ENCODE measurements around the gene DDI1.

The DDI1 gene

GRCh38 chr11:104049116-104049515 lies 12.7 kb downstream of the DDI1 start:
- no peak overlapping the region for H3K4me3 ChIP-seq (replicated peaks; ENCODE audit: low read depth, low read length)
- no peak for DNase-seq (ENCODE audit: low read depth)
- TF ChIP-seq, protein P1, sequence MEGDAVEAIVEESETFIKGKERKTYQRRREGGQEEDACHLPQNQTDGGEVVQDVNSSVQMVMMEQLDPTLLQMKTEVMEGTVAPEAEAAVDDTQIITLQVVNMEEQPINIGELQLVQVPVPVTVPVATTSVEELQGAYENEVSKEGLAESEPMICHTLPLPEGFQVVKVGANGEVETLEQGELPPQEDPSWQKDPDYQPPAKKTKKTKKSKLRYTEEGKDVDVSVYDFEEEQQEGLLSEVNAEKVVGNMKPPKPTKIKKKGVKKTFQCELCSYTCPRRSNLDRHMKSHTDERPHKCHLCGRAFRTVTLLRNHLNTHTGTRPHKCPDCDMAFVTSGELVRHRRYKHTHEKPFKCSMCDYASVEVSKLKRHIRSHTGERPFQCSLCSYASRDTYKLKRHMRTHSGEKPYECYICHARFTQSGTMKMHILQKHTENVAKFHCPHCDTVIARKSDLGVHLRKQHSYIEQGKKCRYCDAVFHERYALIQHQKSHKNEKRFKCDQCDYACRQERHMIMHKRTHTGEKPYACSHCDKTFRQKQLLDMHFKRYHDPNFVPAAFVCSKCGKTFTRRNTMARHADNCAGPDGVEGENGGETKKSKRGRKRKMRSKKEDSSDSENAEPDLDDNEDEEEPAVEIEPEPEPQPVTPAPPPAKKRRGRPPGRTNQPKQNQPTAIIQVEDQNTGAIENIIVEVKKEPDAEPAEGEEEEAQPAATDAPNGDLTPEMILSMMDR (IDR thresholded peaks at IDR 0.05; ENCODE audit: low read length, missing control alignments): no peak

DNA sequence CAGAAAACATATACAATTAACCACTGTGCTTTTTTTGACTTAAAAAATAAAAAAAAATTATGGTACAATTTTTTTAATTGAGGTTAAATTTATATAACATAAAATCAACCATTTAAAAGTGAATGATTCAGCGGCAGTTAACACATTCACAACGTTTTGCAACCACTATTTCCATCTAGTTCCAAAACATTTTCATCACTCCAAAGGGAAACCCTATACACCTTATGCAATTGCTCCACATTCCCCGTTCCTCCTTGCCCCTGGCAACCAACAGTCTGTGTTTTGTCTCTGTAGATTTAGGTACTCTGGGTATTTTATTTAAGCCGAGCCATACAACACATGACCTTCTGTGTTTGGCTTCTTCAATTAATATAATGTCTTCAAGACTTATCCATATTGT lies 15.3 kb downstream of the DDI1 start:
- no peak for DNase-seq (ENCODE audit: low read depth)
- H3K4me3 ChIP-seq (replicated peaks; ENCODE audit: low read depth, low read length): no peak overlapping the region
- TF ChIP-seq, protein P1 (IDR thresholded peaks at IDR 0.05; ENCODE audit: low read length, missing control alignments): no peak

- no peak overlapping the region for H3K4me3 ChIP-seq (replicated peaks; ENCODE audit: low read depth, low read length)
- no peak for DNase-seq (ENCODE audit: low read depth)
- TF ChIP-seq, protein P1 (IDR thresholded peaks at IDR 0.05; ENCODE audit: low read length, missing control alignments): no peak
Observed at GRCh38 chr11:104053743-104054478, 17.5 kb downstream of the DDI1 start.

GRCh38 chr11:104054911-104055529 lies 18.6 kb downstream of the DDI1 start:
- H3K4me3 ChIP-seq (replicated peaks; ENCODE audit: low read depth, low read length): no peak overlapping the region
- no peak for DNase-seq (ENCODE audit: low read depth)
- TF ChIP-seq, protein P1 (IDR thresholded peaks at IDR 0.05; ENCODE audit: low read length, missing control alignments): no peak

GRCh38 chr11:104055596-104055995 lies 19.2 kb downstream of the DDI1 start:
- no peak for DNase-seq (ENCODE audit: low read depth)
- TF ChIP-seq, protein P1 (IDR thresholded peaks at IDR 0.05; ENCODE audit: low read length, missing control alignments): no peak
- no peak overlapping the region for H3K4me3 ChIP-seq (replicated peaks; ENCODE audit: low read depth, low read length)

- H3K4me3 ChIP-seq (replicated peaks; ENCODE audit: low read depth, low read length): no peak overlapping the region
- TF ChIP-seq, protein P1 (IDR thresholded peaks at IDR 0.05; ENCODE audit: low read length, missing control alignments): no peak
- no peak for DNase-seq (ENCODE audit: low read depth)
Observed at GRCh38 chr11:104057908-104058307, 21.5 kb downstream of the DDI1 start.

Measured in fibroblast of pulmonary artery (primary cell).